Prostate gland (tissue), 2 donors: ENCODE measurements around the gene IPO11.

Experiments
- POLR2AphosphoS5 ChIP-seq: sonication (generic); formaldehyde crosslinking; IDR thresholded peaks from one replicate; pipeline ENCODE4 v1.6.1; 2017; ENCODE audit warnings: antibody characterized with exemption
- TF ChIP-seq, protein P1 (sequence below), 4 experiments: fragments of 200-600 bp in 2 of 4; fragments of 450-650 bp in 2 of 4; sonication (generic) in 2 of 4; IDR thresholded peaks; 1 replicate in 3 of 4; 2 replicates in 1 of 4; pipeline ENCODE4 v1.5.1; 2016 to 2019; ENCODE audit warnings: antibody characterized with exemption in 4 of 4, mild to moderate bottlenecking in 2 of 4, moderate library complexity in 2 of 4

DNA sequence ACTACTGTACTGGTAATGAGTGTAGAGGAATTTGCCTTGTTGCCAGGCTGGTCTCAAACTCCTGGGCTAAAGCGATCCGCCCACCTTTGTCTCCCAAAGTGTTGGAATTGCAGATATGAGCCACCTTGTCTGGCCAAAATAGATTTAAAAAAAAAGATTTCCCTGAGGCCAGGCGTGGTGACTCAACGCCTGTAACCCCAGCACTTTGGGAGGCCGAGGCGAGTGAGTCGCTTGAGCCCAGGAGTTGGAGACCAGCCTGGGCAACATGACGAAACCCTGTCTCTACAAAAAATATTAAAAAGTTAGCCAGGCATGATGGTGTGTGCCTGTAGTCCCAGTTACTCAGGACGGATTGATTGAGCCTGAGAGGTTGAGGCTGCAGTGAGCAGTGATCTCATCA is 62.5 kb downstream of the IPO11 start:
- TF ChIP-seq, protein P1, sequence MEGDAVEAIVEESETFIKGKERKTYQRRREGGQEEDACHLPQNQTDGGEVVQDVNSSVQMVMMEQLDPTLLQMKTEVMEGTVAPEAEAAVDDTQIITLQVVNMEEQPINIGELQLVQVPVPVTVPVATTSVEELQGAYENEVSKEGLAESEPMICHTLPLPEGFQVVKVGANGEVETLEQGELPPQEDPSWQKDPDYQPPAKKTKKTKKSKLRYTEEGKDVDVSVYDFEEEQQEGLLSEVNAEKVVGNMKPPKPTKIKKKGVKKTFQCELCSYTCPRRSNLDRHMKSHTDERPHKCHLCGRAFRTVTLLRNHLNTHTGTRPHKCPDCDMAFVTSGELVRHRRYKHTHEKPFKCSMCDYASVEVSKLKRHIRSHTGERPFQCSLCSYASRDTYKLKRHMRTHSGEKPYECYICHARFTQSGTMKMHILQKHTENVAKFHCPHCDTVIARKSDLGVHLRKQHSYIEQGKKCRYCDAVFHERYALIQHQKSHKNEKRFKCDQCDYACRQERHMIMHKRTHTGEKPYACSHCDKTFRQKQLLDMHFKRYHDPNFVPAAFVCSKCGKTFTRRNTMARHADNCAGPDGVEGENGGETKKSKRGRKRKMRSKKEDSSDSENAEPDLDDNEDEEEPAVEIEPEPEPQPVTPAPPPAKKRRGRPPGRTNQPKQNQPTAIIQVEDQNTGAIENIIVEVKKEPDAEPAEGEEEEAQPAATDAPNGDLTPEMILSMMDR (IDR thresholded peaks at IDR 0.05) = no peak
- TF ChIP-seq POLR2AphosphoS5 = no peak
